HG03439 (cell line): ENCODE results near the gene CKAP4.

Experiments used
- ATAC-seq: cut with Tn5 transposase; IDR thresholded peaks from one replicate; pipeline ENCODE4 v1.9.1; 2021; ENCODE audit warnings: mild to moderate bottlenecking, moderate library complexity; ENCODE audit not compliant: unreplicated experiment

The CKAP4 gene

DNA sequence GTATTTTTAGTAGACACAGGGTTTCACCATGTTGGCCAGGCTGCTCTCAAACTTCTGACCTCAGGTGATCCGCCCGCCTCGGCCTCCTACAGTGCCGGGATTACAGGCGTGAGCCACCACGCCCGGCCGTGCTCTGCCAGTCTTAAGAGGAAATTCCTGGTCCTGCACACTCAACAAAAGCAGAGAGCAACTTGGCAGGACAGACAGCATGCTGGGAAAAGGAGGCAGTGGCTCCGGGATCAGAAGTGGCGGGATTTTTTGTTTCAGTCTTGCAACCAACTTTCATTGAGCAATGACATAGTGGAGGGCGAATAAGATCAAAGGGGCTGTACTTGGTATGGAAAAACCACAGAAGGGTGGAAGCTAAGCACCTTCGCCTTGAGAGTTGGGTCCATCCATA lies 2.1 kb downstream of the CKAP4 start:
- no peak for ATAC-seq

DNA sequence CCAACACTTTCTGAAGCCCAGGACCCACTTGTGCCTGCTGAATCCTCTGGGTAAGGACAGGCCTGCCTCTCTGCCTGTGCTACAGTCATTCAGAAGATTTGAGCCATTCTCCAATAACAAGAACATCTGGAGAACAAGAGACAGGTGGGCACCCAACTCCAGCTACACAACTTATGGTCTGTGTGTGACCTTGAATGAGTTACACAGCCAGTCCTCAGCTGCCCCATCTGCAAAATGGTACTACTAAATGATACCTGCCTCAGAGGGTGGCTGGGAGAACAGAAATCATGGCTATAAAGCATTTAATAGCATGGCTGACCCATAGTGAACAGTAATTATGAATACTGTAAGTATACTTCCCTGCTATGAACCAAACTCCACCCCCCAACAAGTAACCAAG lies 4.2 kb downstream of the CKAP4 start:
- no peak for ATAC-seq

DNA sequence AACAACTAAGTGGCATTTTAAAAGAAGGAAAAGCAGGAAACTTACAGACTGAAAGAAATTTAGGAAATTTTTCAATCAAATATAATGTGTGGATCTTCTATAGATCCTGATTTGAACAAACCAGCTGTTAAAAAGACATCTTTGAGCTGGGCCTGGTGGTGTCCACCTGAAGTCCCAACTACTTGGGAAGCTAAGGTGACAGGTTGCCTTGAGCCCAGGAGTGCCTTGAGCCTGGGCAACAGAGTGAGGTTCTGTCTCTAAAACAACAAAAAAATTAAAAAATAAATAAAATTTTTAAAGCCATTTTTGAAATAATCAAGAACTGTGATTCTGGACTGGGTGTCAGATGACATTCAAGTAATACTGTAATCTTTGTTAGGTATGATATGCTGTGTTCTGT lies 7.0 kb downstream of the CKAP4 start:
- ATAC-seq = no peak

DNA sequence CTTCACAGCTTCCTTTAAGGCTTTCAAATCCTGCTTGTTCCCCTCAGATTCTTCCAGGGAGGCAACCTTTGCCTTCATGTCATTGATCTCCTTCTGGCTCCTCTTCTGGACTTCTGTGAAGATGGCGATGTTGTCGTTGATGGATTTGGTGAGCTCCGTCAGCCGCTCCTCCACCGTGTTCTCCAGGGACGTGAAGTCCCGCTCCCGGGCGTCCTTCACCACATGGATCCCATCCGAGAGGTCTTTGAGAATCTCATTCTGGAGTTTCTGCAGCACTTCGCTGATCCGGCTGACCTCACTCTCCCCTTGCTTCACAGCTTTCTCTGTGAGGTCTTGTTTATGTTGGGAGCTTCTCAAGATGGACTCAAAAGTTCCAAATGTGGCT lies 7.9 kb downstream of the CKAP4 start:
- ATAC-seq = no peak

DNA sequence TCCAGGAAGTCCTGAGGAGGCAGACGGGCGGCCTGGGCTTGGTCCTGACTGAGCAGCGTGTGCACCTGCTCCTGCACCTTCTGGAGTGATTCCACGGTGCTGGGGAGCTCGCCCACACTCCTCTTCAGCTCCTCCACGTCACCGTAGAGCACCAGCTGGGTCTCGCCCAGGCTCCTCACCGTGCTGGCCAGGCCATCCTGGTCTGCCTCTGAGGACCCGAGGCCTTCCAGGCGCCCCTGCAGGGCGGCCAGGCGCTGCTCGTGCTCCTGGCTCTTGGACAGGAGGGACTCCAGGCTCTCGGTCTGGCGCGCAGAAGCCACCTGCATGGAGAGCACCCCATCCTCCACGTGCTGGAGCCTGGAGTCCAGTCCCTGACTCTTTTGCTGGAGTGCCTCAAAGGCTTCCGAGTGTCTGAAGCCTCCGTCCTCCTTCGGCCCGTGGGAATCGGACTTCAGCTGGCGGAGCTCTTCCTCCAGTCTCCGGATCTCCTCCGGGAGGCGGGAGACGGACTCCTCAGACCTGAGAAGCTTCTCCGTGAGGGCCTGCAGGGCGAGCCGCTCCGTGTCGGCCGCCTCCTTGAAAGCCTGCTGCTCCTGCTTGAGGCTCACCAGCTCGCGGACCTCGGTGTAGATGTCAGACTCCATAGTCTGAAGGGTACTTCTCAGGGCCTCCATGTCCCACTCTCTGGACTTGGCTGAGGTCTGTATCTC lies 8.4 kb downstream of the CKAP4 start:
- ATAC-seq = no peak

DNA sequence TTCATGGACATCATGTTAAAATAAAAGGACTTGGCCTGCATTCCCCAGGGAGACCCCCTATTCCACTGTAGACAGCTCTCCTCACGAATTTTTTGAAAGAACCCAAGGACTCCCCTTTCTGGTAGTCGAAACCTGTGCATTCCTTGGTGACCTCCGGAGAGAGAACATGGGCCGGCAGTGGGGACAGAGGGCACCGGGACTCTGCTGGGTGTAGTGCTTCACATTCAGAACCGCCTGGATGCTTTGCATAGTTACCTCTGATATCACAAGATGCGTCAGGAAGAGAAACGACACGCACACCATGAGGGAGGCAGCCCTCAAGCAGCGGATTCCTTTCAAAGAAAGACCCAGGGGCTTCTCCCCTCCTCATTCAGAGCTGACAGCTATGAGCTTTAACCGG lies 9.7 kb downstream of the CKAP4 start:
- no peak for ATAC-seq

DNA sequence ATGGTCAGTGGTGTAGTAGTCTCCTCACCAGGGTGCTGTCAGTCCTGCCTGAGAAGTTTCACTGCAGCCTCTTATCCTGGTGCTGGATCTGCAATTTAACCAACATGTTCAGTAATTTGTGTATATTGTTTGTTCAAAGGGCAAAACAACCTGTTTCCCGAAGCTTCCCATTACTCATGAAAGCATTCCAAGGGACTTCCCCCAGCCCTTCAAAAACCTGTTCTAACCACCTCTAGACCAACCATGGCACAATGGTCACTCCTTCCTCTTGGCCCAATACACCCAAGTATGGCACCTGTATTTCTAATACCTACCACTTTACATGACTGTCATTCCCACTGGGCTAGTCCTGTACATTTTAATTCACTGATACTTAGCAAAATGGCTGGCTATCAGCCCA lies 12.1 kb downstream of the CKAP4 start:
- no peak for ATAC-seq

DNA sequence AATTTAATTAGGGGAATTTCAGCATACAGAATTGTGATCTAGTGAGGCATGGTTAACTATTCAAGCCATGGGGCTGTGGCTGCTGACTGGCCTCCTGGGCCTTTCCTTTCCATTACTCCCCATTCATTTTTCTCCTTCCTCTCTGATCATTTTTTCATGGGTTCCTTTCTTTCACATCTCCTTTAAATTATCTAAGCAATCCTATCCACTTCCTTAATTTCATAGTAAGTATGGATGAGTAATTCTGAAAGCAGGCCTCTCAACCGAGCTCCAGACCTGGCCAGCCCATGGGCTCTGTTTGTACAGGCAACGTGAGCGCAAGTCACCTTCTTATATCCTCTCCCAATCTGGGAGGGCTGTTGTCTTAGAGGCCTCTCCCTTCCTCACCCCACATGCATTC lies 13.4 kb downstream of the CKAP4 start:
- ATAC-seq = no peak

DNA sequence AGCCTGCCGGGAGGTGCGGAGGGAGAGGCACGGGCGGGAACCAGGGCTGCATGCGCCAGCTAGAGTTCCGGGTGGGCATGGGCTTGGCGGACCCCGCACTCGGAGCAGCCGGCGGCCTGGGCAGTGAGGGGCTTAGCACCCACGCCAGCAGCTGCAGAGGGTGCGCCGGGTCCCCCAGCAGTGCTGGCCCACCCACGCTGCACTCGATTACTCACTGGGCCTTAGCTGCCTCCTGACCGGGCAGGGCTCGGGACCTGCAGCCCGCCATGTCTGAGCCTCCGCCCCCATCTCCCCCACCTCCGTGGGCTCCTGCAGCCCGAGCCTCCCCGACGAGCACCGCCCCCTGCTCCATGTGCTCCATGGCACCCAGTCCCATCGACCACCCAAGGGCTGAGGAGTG lies 14.8 kb downstream of the CKAP4 start:
- ATAC-seq = no peak

DNA sequence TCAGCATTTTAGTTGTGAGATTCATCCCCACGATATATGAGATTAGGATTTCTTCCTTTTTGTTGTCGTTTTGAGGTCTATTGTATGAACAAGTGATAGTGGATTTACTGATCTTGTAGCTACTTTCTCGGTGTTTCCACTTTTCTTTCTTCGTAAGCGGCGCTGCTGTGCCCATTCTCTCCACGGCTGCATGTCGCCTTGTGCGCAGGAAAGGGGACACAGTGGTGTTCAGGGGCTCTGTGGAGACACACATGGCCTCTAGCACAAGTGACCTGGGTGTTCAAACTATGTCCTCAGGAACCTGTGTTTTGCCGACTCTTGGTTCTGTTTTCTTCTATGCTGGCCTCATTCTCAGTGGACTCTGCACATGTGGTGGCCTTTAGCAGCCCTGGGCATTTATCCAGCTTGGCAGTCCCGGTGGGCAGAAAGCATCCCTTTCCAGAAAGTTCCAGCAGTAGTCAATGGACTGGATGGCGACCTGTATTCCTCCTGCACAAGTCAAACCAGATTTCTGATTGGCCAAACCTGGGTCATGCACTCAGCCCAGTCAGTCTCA lies 18.7 kb downstream of the CKAP4 start:
- ATAC-seq = no peak

DNA sequence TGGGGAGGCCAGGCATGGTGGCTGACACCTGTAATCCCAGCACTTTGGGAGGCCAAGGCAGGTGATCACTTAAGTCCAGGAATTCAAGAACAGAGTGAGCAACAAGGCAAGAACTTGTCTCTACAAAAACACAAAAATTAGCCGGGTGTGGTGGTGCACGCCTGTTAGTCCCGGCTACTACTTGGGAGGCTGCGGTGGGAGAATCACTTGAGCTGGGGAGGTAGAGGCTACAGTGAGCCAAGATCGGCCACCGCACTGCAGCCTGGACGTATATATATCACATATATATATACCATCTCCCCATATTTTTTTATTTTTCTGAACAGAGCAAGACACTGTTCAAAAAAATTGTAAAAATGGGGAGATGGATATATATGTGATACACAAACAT lies 19.5 kb downstream of the CKAP4 start:
- no peak for ATAC-seq

DNA sequence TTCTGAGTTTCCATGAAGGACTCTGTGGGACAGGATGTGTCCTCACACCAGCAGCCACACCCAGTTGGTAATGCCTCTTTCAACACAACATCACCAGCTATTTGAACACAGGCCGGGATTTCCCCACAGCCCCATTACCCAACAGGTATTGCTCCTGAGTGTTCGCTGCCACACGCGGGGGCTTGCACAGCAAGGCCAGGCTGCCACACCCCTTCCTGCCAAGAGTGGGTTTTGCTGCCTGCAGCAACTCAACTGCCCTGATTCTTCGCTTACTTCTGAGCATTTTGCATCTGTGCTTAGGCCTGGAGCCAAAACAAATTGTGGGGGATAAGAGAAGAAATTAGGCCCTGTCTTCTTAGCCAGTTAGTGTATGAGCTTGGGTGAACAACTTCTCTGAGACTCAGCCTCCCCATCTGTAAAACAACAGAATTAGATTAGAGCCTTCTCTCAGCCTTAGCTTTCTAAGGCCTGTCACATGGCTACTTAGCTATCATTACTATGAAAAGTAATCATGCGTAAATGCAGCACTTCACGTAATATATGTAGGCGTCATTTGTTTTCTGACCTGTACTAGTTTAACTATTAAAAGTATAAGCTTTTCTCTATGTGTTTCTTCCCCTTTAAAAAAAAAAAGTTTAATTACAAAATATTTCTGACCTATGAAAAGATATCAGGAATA lies 20.0 kb downstream of the CKAP4 start:
- no peak for ATAC-seq

DNA sequence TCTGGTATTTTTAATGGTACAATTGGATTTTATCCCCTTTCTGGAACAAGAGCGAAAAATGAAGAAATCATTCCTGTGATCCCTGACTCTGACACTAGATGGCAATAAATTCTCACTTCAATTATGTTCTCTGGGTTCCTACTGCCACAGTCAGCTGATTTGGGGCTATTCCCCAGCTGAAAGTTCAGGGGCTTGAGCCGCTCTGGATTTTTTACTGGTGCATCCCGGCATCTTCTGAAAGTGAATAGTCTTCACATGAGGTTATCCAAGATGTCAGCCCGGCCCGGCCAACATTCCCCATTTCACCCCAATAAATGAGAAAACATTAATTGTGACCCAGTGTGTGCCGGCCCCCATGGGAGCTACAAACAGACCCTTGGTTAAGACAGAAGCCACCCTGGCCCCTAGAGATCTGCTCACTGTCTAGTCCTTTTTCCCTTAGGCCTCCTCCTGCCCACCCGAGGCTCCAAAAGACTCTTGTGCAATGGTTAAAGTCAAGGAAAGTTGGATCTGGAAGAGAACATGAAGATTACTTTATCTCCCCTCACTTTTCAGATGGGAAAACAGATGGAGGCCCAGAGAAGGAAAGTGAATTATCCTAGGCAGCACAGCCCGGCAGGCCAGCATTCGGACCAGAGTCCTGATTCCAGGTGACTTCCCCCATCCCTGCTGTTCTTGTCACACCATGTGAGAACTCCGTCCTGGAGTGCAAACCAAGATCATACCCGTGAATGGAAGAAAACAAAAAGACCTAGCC lies 20.8 kb downstream of the CKAP4 start:
- ATAC-seq = no peak

DNA sequence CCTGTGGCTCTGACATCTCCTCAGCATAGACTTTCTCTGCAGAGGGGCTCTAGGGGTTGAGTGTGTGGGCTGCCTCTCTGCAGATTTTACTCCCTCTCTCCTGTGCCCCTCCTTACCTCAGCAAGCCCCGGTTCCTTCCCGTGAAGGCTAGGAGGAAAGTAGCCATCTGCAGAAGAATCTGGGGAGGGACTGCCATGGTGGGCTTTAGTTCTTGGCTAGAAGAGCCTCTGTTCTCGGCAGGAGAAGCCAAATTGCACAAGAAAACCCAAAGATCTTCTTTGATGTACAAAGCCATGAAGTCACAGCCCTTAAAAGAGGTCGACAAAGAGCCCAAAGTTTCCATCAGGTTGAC lies 23.5 kb downstream of the CKAP4 start:
- no peak for ATAC-seq

DNA sequence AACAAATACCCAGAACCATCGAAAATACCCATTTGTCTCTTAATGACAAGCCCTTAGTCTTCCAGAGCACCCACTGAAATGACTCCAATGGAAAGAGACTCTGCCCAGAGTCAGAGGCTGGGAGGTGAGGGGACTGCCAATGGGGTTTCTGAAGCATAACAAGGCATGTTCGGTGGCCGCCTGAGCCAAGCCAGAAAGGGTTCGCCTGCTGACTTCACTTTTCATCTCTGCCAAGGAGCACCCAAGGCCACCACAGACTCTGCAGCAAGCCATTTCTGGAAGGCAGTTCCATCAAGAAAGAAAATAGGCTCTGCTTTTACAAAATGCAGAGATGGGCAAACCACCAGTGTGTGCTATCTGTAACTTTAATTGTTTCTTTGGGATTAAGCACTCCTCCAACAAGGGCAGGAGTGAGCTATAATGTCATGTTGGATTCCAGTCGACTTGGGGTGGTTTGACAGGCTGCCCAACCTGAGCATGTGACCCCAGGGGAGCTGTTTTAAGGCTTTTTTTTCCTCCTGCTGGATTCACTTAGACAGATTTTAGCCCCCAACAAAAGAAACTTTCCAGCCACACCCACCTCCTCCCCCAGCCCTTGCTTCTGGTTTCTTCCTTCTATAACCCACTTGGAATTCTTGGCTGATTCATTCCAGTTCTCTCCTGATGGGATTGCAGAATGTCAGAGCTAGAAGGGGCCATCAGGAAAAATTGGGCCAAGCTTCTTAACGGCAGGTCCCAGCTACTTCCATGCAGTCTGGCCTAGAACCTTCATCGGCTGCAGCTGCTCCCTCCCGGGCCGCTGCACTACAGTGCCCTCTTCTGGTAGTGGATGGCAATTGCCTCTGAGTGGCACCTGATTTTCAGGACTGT lies 24.1 kb downstream of the CKAP4 start:
- no peak for ATAC-seq

DNA sequence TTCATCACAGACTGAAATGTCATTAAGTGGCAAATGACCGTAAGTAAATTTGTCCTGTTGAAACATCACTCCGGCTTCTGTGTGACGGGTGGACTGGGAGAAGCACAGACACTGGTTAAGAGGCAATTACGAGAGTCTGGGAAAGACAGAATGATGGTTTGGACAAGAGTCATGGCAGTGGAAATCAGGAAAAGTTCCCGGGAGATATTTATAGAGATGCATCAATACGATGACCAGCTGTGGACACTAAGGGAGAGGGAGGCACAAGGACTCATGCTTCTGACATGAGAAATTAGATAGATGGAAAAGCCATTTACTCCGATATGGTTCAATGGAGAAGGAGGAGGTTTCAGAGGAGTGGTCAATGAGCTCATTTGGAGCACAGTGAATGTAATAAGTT lies 27.3 kb downstream of the CKAP4 start:
- no peak for ATAC-seq

DNA sequence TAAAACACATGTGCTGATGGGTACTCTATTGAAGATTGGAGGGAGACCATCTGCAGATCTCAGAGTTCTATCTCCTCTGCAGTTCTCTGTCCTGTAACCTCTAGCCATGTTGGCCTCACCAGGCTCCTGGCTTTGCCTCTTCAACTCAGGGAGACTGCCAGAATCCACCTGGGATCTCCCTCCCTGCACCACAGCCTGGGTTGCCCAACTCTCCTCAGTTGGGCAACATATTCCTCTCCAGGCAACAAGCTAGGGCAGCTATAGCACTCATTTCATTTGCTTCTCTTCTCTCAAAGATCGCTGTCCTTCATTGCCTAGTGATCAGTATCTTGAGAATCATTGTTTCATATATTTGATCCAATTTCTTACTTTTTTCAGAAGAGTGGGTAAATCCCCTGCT lies 28.8 kb downstream of the CKAP4 start:
- ATAC-seq = no peak

DNA sequence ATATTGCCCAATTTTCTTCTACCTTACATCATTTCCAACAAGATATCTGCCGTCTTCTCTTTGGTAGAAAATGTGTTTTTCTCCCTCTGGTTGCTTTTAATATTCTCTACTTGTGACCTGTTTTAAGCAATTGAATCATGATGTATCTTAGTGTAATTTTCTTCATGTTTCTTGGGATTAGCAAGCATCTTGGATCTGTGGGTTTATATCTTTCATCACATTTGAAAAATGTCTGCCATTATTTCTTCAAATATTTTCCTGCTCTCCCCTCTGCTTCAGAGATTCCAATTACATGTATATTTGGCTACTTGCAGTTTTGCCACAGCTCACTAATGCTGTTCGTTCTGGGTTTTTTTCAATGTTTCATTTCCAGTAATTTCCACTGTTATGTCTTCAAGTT lies 30.1 kb downstream of the CKAP4 start:
- no peak for ATAC-seq

DNA sequence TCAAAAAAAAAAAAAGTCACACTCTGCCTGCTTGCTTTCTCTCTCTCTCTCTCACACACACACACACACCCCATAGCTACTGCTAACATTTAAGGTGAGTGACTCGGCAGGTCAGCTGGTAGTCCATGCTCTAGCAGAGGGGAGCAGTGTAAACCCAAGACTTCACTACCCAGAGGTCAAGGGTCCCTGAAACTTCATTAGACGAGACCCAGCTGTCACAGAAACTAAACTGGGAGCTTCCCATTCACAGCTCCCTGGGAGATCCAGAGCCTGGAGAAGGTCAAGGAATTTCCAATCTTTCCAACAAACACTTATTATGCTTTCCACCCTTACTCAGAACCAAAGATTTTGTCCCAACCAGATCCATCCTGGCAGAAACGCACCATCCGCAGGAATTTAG lies 33.2 kb downstream of the CKAP4 start:
- ATAC-seq = no peak

DNA sequence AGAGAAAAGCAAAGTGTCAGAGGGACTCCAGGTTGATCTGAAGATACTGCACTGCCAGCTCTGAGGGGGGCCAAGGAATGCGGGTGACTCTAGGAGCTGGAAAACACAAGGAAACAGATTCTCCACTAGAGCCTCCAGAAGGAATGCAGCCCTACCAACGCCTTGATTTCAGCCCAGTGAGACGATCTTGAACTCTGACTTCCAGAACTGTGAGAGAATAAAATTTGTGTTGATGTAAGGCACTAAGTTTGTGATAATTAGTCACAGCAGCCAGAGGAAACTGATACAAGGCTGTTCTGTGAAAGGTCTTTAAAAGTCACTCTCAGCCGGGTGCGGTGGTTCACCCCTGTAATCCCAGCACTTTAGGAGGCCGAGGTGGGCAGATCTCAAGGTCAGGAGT lies 34.2 kb downstream of the CKAP4 start:
- no peak for ATAC-seq

DNA sequence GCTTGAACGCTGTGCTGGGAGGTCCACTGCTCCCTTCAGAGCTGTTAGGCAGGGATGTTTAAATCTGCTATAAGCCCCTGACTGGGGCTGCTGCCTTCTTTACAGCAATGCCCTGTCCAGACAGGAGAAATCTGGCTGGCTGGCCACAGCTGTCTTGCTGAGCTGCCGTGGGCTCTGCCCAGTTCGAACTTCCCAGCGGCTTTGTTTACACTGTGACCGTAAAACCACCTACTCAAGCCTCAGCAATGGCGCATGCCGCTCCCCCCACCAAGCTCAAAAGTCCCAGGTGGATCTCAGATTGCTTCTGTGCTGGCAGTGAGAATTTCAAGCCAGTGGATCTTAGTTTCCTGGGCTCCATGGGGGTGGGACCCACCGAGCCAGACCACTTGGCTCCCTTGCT lies 35.8 kb downstream of the CKAP4 start:
- ATAC-seq = no peak
